Vagina (tissue), 2 donors: Measurements from ENCODE around the gene KIAA2012.

Experiments
- POLR2A ChIP-seq, 2 donors: fragments of 450-650 bp; IDR thresholded peaks; one replicate each; pipeline ENCODE4 v1.6.1; 2017; ENCODE audit warnings: antibody characterized with exemption in 2 of 2, mild to moderate bottlenecking in 2 of 2, moderate library complexity in 2 of 2
- TF ChIP-seq, protein P1 (sequence below), 3 experiments: fragments of 450-650 bp in 2 of 3; fragments of 200-600 bp in 1 of 3; sonication (generic) in 1 of 3; IDR thresholded peaks; one replicate each; pipeline ENCODE4 v1.5.1; 2017 to 2019; ENCODE audit warnings: antibody characterized with exemption in 3 of 3, mild to moderate bottlenecking in 2 of 3, moderate library complexity in 2 of 3

DNA sequence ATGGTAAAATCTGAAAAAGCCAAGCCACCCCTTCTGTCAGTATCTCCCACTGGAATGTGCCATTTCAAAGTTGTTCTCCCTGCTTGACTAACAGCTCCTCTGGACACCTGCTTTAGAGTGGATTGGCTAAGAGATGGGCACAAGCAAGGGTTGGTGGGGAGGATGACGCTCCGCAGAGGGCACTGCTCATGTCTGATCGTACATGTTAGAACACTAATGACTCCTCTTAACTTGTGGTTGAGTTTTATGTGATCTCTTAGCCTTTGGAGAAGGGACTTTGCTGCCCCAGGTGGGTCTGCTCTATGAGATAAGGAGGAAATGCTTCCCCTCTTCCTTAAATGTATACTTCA, 8.2 kb upstream of the KIAA2012 start:
- TF ChIP-seq, protein P1, sequence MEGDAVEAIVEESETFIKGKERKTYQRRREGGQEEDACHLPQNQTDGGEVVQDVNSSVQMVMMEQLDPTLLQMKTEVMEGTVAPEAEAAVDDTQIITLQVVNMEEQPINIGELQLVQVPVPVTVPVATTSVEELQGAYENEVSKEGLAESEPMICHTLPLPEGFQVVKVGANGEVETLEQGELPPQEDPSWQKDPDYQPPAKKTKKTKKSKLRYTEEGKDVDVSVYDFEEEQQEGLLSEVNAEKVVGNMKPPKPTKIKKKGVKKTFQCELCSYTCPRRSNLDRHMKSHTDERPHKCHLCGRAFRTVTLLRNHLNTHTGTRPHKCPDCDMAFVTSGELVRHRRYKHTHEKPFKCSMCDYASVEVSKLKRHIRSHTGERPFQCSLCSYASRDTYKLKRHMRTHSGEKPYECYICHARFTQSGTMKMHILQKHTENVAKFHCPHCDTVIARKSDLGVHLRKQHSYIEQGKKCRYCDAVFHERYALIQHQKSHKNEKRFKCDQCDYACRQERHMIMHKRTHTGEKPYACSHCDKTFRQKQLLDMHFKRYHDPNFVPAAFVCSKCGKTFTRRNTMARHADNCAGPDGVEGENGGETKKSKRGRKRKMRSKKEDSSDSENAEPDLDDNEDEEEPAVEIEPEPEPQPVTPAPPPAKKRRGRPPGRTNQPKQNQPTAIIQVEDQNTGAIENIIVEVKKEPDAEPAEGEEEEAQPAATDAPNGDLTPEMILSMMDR (IDR thresholded peaks at IDR 0.05) = no peak
- no peak for TF ChIP-seq POLR2A (IDR thresholded peaks at IDR 0.05)
